K562 (cell line): ENCODE measurements around the gene FDX2. TPM values are rescaled to one million over a fixed set of nuclear protein-coding genes. Genes with fewer than 3 reads are reported as not detected.

Experiments
- CAMTA2 ChIP-seq: fragments of 250-450 bp; sonication (Bioruptor Pico); conservative IDR thresholded peaks from 2 replicates; pipeline ENCODE4 v1.5.1; 2022
- CSDE1 ChIP-seq, 2 experiments: fragments of 450-650 bp; IDR thresholded peaks; 2 replicates each; pipeline ENCODE4 v1.6.1; 2016; ENCODE audit warnings: mild to moderate bottlenecking in 1 of 2
- CUX1 ChIP-seq: fragments of 200-800 bp; sonication (Bioruptor generic); IDR thresholded peaks from 2 replicates; pipeline ENCODE4 v1.6.1; 2016; ENCODE audit warnings: missing genetic modification characterization, missing compliant biosample characterization
- ESRRA ChIP-seq: fragments of 450-650 bp; IDR thresholded peaks from 2 replicates; pipeline ENCODE4 v1.6.1; 2014; ENCODE audit warnings: low read depth, mild to moderate bottlenecking, moderate library complexity, borderline replicate concordance
- ETV1 ChIP-seq: fragments of 450-650 bp; conservative IDR thresholded peaks from 2 replicates; pipeline ENCODE4 v1.6.1; 2016; ENCODE audit warnings: missing genetic modification characterization, control low read depth, low read depth, missing compliant biosample characterization
- LEF1 ChIP-seq: fragments of 450-650 bp; IDR thresholded peaks from 2 replicates; pipeline ENCODE4 v1.6.1; 2016; ENCODE audit warnings: mild to moderate bottlenecking
- NCOA1 ChIP-seq: fragments of 450-650 bp; IDR thresholded peaks from 2 replicates; pipeline ENCODE4 v1.6.1; 2016; ENCODE audit warnings: low read depth
- POLR2H ChIP-seq: IDR thresholded peaks from 2 replicates; pipeline ENCODE4 v1.6.1; 2016; ENCODE audit warnings: missing genetic modification characterization, low read depth, mild to moderate bottlenecking, control low read depth, missing compliant biosample characterization, moderate library complexity
- SMAD3 ChIP-seq: fragments of 450-650 bp; formaldehyde crosslinking; conservative IDR thresholded peaks from 2 replicates; pipeline ENCODE4 v1.4.0; 2020; ENCODE audit warnings: mild to moderate bottlenecking
- SP1 ChIP-seq: sonication (generic); formaldehyde crosslinking; IDR thresholded peaks from 2 replicates; pipeline ENCODE4 v1.8.1; 2022; ENCODE audit warnings: mild to moderate bottlenecking, missing genetic modification reagents
- SUPT5H ChIP-seq: fragments of 450-650 bp; IDR thresholded peaks from 2 replicates; pipeline ENCODE4 v1.6.1; 2016
- TCF3 ChIP-seq: sonication (generic); formaldehyde crosslinking; IDR thresholded peaks from 2 replicates; pipeline ENCODE4 v1.4.0; 2020; ENCODE audit warnings: mild to moderate bottlenecking, missing genetic modification reagents
- TOE1 ChIP-seq, 2 experiments: fragments of 450-650 bp in 1 of 2; sonication (generic) in 1 of 2; formaldehyde crosslinking in 1 of 2; IDR thresholded peaks; 2 replicates each; pipeline versions ENCODE4 v1.7.1 to v1.8.0; 2016 to 2022; ENCODE audit warnings: borderline replicate concordance in 2 of 2, mild to moderate bottlenecking in 2 of 2, antibody characterized with exemption in 1 of 2, inconsistent platforms in 1 of 2, low read depth in 1 of 2, missing genetic modification reagents in 1 of 2, moderate library complexity in 1 of 2
- ZFP1 ChIP-seq: fragments of 450-650 bp; formaldehyde crosslinking; IDR thresholded peaks from 2 replicates; pipeline ENCODE4 v1.4.0; 2020; ENCODE audit warnings: mild to moderate bottlenecking, mixed read lengths
- ZNF444 ChIP-seq: fragments of 250-450 bp; sonication (Bioruptor Pico); IDR thresholded peaks from 2 replicates; pipeline ENCODE4 v1.4.0; 2020; ENCODE audit warnings: mild to moderate bottlenecking, moderate library complexity
- ZNF57 ChIP-seq: fragments of 450-650 bp; formaldehyde crosslinking; IDR thresholded peaks from 2 replicates; pipeline ENCODE4 v1.4.0; 2020; ENCODE audit warnings: mild to moderate bottlenecking, moderate library complexity
- ZNF830 ChIP-seq: fragments of 250-450 bp; sonication (Bioruptor Pico); IDR thresholded peaks from 2 replicates; pipeline ENCODE4 v1.5.0; 2021; ENCODE audit warnings: mild to moderate bottlenecking
- polyA plus RNA-seq, 8 experiments: library from polyadenylated mRNA; depleted of rRNA in 4 of 8; stranded (reverse) in 5 of 8; unstranded in 3 of 8; fragments of >200 nt; fragmentation: Nextera tagmentation in 2 of 8; fragmentation: Illumina TruSeq in 1 of 8; extraction: Ambion mirVana in 2 of 8; extraction: Trizol in 1 of 8; gene quantifications; 2 replicates each; pipeline versions ENCODE4 v1.2.1 to v1.2.3, GENCODE V29; 2011 to 2014; ENCODE audit warnings: inconsistent platforms in 1 of 8, missing spikeins in 1 of 8
- total RNA-seq, 7 experiments: library from RNA; depleted of rRNA in 6 of 7; stranded (reverse); fragments of >200 nt in 6 of 7; fragmentation: Illumina TruSeq in 2 of 7; extraction: Trizol in 2 of 7; gene quantifications; 2 replicates each; pipeline versions ENCODE4 v1.2.1 to v1.2.3, GENCODE V29; 2011 to 2021; ENCODE audit warnings: low replicate concordance in 1 of 7
- TF ChIP-seq, protein P1 (sequence below): fragments of 250-450 bp; sonication (Bioruptor Pico); IDR thresholded peaks from 2 replicates; pipeline ENCODE4 v1.5.0; 2022; ENCODE audit warnings: mild to moderate bottlenecking
- TF ChIP-seq, protein P2 (sequence below), 3 experiments: IDR thresholded peaks in 2 of 3; conservative IDR thresholded peaks in 1 of 3; 2 replicates each; pipeline ENCODE4 v1.5.1; 2011 to 2012; ENCODE audit warnings: low read length in 3 of 3, mild to moderate bottlenecking in 3 of 3, control low read depth in 2 of 3, improper control_type of control experiment in 1 of 3, inconsistent platforms in 1 of 3, low read depth in 1 of 3, mixed read lengths in 1 of 3, moderate library complexity in 1 of 3; ENCODE audit not compliant: insufficient read depth in 2 of 3

The FDX2 gene
- total and polyA plus RNA-seq, 9 of the 15 experiments (the other 6 are each of a cell fraction or from before 2014, with no cell fraction given): 2.5 to 49.8 (median 29.7) TPM

- peak; percentile 68; the same call in 1 of the 2 replicates for TF ChIP-seq ETV1 (tag)
- no peak for TF ChIP-seq ZNF830 (CRISPR knock-in tag)
- TF ChIP-seq SUPT5H: peak; percentile 72
- TF ChIP-seq CAMTA2 (CRISPR knock-in tag): no peak
- no peak for TF ChIP-seq LEF1
- TF ChIP-seq TOE1 (IDR thresholded peaks at IDR 0.05; ENCODE audit: borderline replicate concordance): peak; percentile 26; the same call in 1 of the 2 replicates
- TF ChIP-seq TOE1 (CRISPR knock-in tag; IDR thresholded peaks at IDR 0.05; ENCODE audit: borderline replicate concordance, low read depth): no peak
- no peak for TF ChIP-seq ZNF57 (CRISPR knock-in tag)
- TF ChIP-seq TCF3: no peak
- no peak; the same call in 1 of the 2 replicates for TF ChIP-seq POLR2H
- no peak for TF ChIP-seq CUX1
- TF ChIP-seq, protein P1, sequence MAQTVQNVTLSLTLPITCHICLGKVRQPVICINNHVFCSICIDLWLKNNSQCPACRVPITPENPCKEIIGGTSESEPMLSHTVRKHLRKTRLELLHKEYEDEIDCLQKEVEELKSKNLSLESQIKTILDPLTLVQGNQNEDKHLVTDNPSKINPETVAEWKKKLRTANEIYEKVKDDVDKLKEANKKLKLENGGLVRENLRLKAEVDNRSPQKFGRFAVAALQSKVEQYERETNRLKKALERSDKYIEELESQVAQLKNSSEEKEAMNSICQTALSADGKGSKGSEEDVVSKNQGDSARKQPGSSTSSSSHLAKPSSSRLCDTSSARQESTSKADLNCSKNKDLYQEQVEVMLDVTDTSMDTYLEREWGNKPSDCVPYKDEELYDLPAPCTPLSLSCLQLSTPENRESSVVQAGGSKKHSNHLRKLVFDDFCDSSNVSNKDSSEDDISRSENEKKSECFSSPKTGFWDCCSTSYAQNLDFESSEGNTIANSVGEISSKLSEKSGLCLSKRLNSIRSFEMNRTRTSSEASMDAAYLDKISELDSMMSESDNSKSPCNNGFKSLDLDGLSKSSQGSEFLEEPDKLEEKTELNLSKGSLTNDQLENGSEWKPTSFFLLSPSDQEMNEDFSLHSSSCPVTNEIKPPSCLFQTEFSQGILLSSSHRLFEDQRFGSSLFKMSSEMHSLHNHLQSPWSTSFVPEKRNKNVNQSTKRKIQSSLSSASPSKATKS: no peak
- TF ChIP-seq ZFP1: no peak
- TF ChIP-seq ZNF444: no peak
- no peak for TF ChIP-seq CSDE1 (IDR thresholded peaks at IDR 0.05)
- no peak for TF ChIP-seq SMAD3
- no peak; the same call in 1 of the 2 replicates for TF ChIP-seq NCOA1
- TF ChIP-seq SP1 (CRISPR knock-in tag): peak; percentile 91
- TF ChIP-seq, protein P2, sequence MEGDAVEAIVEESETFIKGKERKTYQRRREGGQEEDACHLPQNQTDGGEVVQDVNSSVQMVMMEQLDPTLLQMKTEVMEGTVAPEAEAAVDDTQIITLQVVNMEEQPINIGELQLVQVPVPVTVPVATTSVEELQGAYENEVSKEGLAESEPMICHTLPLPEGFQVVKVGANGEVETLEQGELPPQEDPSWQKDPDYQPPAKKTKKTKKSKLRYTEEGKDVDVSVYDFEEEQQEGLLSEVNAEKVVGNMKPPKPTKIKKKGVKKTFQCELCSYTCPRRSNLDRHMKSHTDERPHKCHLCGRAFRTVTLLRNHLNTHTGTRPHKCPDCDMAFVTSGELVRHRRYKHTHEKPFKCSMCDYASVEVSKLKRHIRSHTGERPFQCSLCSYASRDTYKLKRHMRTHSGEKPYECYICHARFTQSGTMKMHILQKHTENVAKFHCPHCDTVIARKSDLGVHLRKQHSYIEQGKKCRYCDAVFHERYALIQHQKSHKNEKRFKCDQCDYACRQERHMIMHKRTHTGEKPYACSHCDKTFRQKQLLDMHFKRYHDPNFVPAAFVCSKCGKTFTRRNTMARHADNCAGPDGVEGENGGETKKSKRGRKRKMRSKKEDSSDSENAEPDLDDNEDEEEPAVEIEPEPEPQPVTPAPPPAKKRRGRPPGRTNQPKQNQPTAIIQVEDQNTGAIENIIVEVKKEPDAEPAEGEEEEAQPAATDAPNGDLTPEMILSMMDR (IDR thresholded peaks at IDR 0.05 in 2 of 3, conservative IDR thresholded peaks at IDR 0.05 in 1 of 3; ENCODE audit: insufficient read depth in 2 of 3, low read depth in 1 of 3, low read length in 3 of 3): peak; percentile 38 to 39 (median 38); a peak in 4 of 6 replicates
- 0 out of 2 replicates have a peak, but pooled peaks have one; percentile 29 for TF ChIP-seq ESRRA
Measured at GRCh38 chr19:10334588-10335351, 19.0 kb upstream of the FDX2 start (continued).
